Measurements from ENCODE around the gene CLMP.
"Not testable (repeated sequence)": the region's sequence is repeated elsewhere in the genome, so short reads cannot be mapped to it uniquely, and the experiment has no call there.

The CLMP gene

GRCh38 chr11:123159183-123159857 is 35.7 kb downstream of the CLMP start:
- H3K79me2 ChIP-seq (ENCODE audit: control insufficient read depth, low read length) = no peaks in the 10 kb centered on the region
- no peaks in the 10 kb centered on the region for H3K4me1 ChIP-seq (ENCODE audit: control insufficient read depth, low read length)
- H4K20me1 ChIP-seq (ENCODE audit: control insufficient read depth, insufficient read depth, low read depth, low read length) = no peaks in the 10 kb centered on the region
- H3K27me3 ChIP-seq (ENCODE audit: control insufficient read depth, low read length) = no peaks in the 10 kb centered on the region; the same call in 1 of the 2 replicates
- no peaks in the 10 kb centered on the region for H3K9me2 ChIP-seq (replicated peaks; ENCODE audit: control insufficient read depth, low read length)
- no peaks in the 10 kb centered on the region for H3F3A ChIP-seq (ENCODE audit: control insufficient read depth, insufficient read depth)
- H3K4me3 ChIP-seq (ENCODE audit: low read length) = no peak overlapping the region
- H3K27ac ChIP-seq (ENCODE audit: low read depth, low read length) = no peak overlapping the region
- no peak overlapping the region for H3K4me2 ChIP-seq (ENCODE audit: low read length)
- no peaks in the 10 kb centered on the region for H3K9me3 ChIP-seq (ENCODE audit: control insufficient read depth, insufficient read depth, low read length)
- no peaks in the 10 kb centered on the region for H3K36me3 ChIP-seq (ENCODE audit: control insufficient read depth, low read length)
- TF ChIP-seq EZH2phosphoT487 (IDR thresholded peaks at IDR 0.05; ENCODE audit: borderline replicate concordance, low read length) (no peak), CTCF (IDR thresholded peaks at IDR 0.05; ENCODE audit: low read depth, low read length, poor library complexity, severe bottlenecking) (no peak)

GRCh38 chr11:123158033-123159003 is 36.7 kb downstream of the CLMP start:
- Histone ChIP-seq H3K36me3 (ENCODE audit: control insufficient read depth, low read length) (no peaks in the 10 kb centered on the region), H3K4me3 (ENCODE audit: low read length) (no peak overlapping the region), H3K27ac (ENCODE audit: low read depth, low read length) (no peak overlapping the region), H3K79me2 (ENCODE audit: control insufficient read depth, low read length) (no peaks in the 10 kb centered on the region), H3K4me2 (ENCODE audit: low read length) (no peak overlapping the region), H3K4me1 (ENCODE audit: control insufficient read depth, low read length) (no peaks in the 10 kb centered on the region), H3F3A (ENCODE audit: control insufficient read depth, insufficient read depth) (no peaks in the 10 kb centered on the region), H4K20me1 (ENCODE audit: control insufficient read depth, insufficient read depth, low read depth, low read length) (no peaks in the 10 kb centered on the region), H3K27me3 (ENCODE audit: control insufficient read depth, low read length) (no peaks in the 10 kb centered on the region; the same call in 1 of the 2 replicates), H3K9me2 (replicated peaks; ENCODE audit: control insufficient read depth, low read length) (no peaks in the 10 kb centered on the region), H3K9me3 (ENCODE audit: control insufficient read depth, insufficient read depth, low read length) (no peaks in the 10 kb centered on the region)
- no peak for TF ChIP-seq EZH2phosphoT487 (IDR thresholded peaks at IDR 0.05; ENCODE audit: borderline replicate concordance, low read length)
- no peak for TF ChIP-seq CTCF (IDR thresholded peaks at IDR 0.05; ENCODE audit: low read depth, low read length, poor library complexity, severe bottlenecking)

DNA sequence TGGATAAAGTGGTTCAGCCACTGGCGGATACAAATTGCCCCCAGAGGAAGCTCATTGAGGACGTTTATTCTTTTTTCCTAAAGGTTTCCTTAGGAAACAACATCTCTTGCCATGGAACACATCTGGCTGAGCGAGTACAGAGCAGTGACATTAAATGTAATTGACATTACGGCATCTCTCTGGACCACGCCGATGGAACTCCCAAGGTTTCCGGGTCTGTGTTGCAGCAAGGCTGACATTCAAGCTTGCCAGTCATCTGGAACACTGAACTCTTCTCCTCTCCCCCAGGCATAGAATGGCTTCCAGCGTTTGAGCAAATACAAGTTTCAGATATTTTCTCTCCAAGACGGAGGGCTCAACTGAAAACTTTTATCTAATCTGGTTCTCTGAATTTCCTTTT is 42.1 kb downstream of the CLMP start:
- Histone ChIP-seq H3K4me1 (ENCODE audit: control insufficient read depth, low read length) (no peaks in the 10 kb centered on the region), H3K27me3 (ENCODE audit: control insufficient read depth, low read length) (peaks cover 6% of the 10 kb centered on the region), H3F3A (ENCODE audit: control insufficient read depth, insufficient read depth) (no peaks in the 10 kb centered on the region), H4K20me1 (ENCODE audit: control insufficient read depth, insufficient read depth, low read depth, low read length) (no peaks in the 10 kb centered on the region), H3K4me3 (ENCODE audit: low read length) (no peak overlapping the region), H3K9me3 (ENCODE audit: control insufficient read depth, insufficient read depth, low read length) (no peaks in the 10 kb centered on the region), H3K79me2 (ENCODE audit: control insufficient read depth, low read length) (no peaks in the 10 kb centered on the region), H3K36me3 (ENCODE audit: control insufficient read depth, low read length) (no peaks in the 10 kb centered on the region), H3K27ac (ENCODE audit: low read depth, low read length) (no peak overlapping the region), H3K4me2 (ENCODE audit: low read length) (no peak overlapping the region), H3K9me2 (replicated peaks; ENCODE audit: control insufficient read depth, low read length) (no peaks in the 10 kb centered on the region)
- TF ChIP-seq EZH2phosphoT487 (IDR thresholded peaks at IDR 0.05; ENCODE audit: borderline replicate concordance, low read length) (no peak), CTCF (IDR thresholded peaks at IDR 0.05; ENCODE audit: low read depth, low read length, poor library complexity, severe bottlenecking) (no peak)

- H3K27ac ChIP-seq (ENCODE audit: low read depth, low read length); H3K4me2 ChIP-seq (ENCODE audit: low read length); H3F3A ChIP-seq (ENCODE audit: control insufficient read depth, insufficient read depth); H3K36me3 ChIP-seq (ENCODE audit: control insufficient read depth, low read length); H3K9me2 ChIP-seq (replicated peaks; ENCODE audit: control insufficient read depth, low read length); H4K20me1 ChIP-seq (ENCODE audit: control insufficient read depth, insufficient read depth, low read depth, low read length); H3K9me3 ChIP-seq (ENCODE audit: control insufficient read depth, insufficient read depth, low read length); H3K4me1 ChIP-seq (ENCODE audit: control insufficient read depth, low read length); H3K79me2 ChIP-seq (ENCODE audit: control insufficient read depth, low read length); H3K27me3 ChIP-seq (ENCODE audit: control insufficient read depth, low read length); H3K4me3 ChIP-seq (ENCODE audit: low read length): not testable (repeated sequence)
Observed at GRCh38 chr11:123152346-123152745, 42.7 kb downstream of the CLMP start.
